ENCODE measurements around the gene GPALPP1.
"Not testable (repeated sequence)": the region's sequence is repeated elsewhere in the genome, so short reads cannot be mapped to it uniquely, and the experiment has no call there.

Gene GPALPP1

GRCh38 chr13:45063889-45064288, 74.6 kb downstream of the GPALPP1 start:
- not testable (repeated sequence) for DNase-seq (ENCODE audit: low spot score)

- DNase-seq (ENCODE audit: low spot score): no peak
Measured at GRCh38 chr13:45064889-45065288, 75.6 kb downstream of the GPALPP1 start.

- no peak for DNase-seq (ENCODE audit: low spot score)
Measured at GRCh38 chr13:45068036-45069001, 79.0 kb downstream of the GPALPP1 start.

GRCh38 chr13:45073809-45074208, 84.5 kb downstream of the GPALPP1 start:
- DNase-seq (ENCODE audit: low spot score): no peak

GRCh38 chr13:45074721-45075120, 85.4 kb downstream of the GPALPP1 start:
- DNase-seq (ENCODE audit: low spot score): no peak

- DNase-seq (ENCODE audit: low spot score): no peak
Measured at GRCh38 chr13:45078003-45078402, 88.7 kb downstream of the GPALPP1 start.

Measured in COLO829 (cell line).